NCI-H2196 (cell line): ENCODE measurements around the gene NKX1-1.
"Not testable (repeated sequence)": the region's sequence is repeated elsewhere in the genome, so short reads cannot be mapped to it uniquely, and the experiment has no call there.

ENCODE experiments used
- DNase-seq: peaks from one replicate; lab custom pipeline; 2025; ENCODE audit not compliant: unreplicated experiment; lab: John Stamatoyannopoulos, UW

Gene NKX1-1

DNA sequence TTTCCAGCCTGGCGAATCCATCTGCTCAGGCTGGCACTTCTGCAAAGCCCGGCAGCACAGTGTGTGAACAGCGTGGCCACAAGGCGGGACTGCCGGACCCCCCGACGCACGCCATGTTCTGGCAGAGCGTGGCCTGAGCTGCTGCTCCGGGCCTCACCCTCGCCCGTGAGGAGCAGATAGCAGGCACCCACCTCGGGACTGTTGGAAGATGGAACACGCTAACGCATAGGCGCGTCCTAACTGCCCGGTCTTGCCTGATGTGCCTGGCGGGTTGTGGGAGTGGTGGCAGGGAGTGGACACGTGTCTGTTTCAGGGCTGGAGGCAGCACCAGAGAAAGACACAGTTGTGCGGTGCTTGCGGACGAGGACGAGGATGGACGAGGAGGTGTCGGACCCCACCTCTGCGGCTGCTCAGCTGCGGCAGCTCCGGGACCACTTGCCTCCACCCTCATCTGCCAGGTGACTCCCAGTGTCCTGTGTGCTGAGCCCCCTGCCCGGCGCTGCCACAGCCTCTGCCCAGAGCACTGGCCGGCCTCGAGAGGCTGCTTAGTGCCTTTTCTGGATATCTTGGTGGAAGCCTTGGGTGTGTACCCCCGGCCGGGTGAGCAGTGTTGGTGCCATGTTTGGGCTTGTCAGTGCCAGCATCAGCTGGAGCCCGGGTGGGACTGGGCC is 31.1 kb downstream of the NKX1-1 start:
- no peak for DNase-seq

- no peak for DNase-seq
Observed at GRCh38 chr4:1374706-1375045, 31.6 kb downstream of the NKX1-1 start.

DNA sequence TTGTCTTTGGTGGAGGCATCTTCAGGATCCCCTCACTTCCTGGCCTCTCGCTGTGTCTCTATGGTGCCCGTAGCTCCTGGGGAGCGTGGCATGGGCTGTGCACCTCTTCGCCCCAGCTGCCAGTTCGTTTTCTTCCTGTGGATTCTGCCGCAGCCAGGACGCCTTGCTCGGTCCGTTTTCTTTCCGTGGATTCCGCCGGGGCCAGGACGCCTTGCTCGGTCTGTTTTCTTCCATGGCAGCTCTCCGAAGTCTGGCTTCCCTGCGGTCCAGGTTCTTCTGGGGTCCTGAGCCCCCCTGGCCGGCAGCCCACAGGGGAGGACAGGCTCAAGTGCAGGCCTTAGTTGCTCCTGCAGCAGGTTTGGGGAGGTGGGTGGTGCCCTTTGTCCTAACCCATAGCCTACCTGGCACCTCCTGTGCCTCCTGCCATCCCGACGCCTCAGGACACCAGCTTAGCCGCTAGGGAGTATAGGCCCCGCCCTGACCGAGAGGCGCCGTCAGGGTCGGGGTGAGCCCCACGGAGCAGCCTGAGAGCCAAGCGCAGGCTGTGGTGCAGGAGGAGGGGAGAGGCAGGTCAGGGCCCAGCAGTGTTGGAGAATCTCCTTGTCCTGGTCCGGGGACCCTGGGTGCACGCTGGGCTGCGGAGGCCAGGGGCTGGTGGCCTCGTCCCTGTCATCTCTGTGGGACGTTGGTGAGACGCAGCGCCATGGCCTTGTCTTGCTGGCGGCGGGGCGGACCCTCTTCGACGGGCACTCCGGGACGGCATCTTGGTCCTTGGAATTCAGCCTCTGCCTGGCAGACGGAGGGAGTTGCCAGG is 32.1 kb downstream of the NKX1-1 start:
- DNase-seq = no peak

DNA sequence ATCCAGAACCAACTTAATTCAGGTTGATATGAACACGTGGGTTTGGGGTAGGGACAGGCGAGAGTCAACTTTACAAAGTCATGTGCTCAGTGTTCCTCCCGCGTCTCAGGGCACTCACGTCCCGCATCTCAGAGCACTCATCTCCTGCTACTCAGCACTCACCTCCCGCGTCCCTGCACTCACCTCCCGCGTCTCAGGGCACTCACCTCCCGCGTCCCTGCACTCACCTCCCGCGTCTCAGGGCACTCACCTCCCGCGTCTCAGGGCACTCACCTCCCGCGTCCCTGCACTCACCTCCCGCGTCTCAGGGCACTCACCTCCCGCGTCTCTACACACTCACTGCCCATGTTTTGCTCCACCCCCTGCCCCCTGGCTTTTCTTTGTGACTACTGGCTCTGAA is 33.7 kb downstream of the NKX1-1 start:
- not testable (repeated sequence) for DNase-seq

GRCh38 chr4:1371176-1372165 is 34.8 kb downstream of the NKX1-1 start:
- no peak for DNase-seq

GRCh38 chr4:1370321-1371124 is 35.7 kb downstream of the NKX1-1 start:
- no peak for DNase-seq

DNA sequence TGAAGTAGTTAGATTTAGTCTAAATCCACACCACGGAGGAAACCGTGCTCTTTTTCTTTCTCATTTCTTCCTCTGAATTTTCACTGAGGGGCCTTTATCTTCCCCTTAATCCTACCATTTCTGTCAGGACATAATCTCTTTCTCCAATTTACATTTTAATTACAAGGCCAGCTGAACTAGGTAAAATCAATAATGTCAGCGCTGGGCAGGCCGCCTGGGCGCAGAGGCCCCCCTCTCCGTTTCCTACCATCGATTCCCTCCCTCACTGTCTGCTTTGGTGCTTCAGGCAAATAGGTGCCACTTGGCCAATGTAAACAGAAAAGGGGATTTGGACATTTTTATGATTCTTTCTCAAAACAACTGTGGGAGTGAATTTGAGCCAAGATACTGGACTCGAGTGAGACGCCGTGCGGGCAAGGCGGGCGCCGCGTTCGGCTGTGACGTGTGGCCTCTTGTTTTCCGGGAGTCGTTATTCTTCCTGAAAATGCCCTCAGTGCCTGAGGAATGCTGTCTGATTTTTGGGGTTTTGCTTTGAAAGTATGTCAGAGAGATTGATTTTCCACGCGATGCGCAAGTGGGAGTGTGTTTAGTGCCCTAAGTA is 36.7 kb downstream of the NKX1-1 start:
- no peak for DNase-seq

DNA sequence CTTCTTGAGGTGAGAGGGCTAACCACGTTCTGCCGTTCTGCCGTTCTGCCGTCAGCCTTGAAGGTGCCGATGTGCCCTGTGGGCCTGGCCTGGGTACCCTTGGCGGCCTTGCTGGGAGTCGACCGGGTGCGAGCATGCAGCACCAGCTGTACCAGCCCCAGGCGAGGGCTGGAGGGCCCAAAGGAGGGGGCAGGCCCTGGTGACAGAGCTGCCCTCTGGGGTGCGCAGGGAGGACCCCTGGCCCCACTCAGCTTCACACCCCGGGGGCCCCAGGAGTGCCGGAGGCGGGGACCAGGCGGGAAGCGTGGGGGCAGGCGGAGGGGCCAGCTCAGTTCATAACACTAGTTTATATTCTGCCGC is 37.2 kb downstream of the NKX1-1 start:
- DNase-seq = no peak

GRCh38 chr4:1368421-1369090 is 37.7 kb downstream of the NKX1-1 start:
- no peak for DNase-seq

GRCh38 chr4:1367936-1368289 is 38.3 kb downstream of the NKX1-1 start:
- no peak for DNase-seq

GRCh38 chr4:1367230-1367935 is 38.9 kb downstream of the NKX1-1 start:
- DNase-seq = no peak

DNA sequence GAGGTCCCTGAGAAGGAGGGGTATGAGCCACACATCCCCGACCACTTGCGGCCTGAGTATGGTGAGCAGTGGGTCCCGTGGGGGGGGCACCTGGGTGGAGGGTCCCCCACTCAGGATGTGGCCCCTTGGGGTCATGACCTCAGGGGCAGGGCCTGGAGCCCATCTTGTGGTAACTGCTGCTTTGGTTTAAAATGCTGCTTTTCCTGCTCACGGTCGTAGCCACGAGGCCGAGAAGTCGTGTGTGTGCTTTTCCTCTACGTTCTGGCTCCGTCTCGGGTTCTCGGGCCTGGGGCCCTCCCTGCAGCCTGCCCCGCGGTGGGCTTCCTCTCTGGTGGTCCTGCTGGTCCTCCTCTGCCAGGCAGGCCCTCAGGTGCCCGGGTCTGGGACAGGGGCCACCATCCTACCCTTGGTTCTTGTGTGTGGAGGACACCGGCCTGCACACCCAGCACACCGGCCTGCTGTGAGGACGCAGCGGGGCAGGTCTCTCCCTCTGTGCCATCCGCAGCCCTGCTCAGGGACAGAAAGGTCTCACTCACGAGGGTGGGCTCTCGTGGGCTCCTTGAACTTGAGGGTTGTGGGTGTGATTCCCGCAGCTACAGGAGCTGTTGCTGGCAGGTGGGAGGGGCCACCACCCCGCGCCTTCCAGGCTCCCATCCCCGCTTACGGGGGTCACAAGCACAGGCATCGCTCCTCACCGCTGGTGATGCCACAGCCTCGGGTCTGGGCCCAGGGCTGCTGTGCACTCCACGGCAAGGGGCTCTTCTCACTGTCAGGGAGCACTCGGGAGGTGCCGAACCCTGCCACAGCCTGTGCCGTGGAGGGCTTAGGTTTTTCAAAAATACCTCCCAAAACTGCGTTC is 39.6 kb downstream of the NKX1-1 start:
- DNase-seq = no peak

DNA sequence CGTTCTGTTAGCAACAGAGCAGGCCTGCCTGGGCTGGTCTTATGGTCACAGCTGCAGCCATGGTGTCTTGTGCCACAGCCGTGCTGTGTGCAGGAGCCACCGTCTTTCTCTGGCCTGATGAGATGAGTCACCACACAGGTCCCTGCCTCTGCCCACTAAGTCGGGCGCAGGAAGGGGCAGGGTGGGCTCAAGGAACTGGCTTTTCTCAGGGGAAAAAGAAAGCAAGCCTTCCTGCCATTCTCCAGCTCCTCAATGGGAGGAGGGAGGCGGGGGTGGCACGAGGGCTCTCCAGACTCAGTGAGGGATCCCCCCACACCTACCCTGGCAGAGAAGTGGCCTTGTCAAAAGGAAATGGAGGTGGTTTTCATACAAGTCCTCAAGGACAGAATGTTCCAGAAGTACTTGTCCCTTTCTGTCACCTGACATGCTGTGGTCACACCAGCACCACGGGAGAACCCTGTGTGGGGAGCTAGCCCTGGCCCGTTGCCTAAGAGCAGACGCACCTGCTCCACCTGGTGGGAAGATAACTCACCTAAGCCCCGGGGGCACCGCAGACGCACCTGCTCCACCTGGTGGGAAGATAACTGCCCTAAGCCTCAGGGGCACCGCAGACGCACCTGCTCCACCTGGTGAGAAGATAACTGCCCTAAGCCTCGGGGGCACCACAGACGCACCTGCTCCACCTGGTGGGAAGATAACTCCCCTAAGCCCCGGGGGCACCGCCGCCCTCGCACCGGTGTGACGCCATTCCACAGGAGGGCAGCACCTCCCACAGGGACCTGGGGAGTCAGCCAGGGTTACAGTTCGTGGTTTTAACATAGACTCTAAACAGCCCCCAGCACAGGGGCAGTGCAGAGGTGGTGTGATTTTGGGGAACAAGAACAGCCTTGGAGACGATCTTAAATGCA is 40.7 kb downstream of the NKX1-1 start:
- peak; percentile 67 for DNase-seq

DNA sequence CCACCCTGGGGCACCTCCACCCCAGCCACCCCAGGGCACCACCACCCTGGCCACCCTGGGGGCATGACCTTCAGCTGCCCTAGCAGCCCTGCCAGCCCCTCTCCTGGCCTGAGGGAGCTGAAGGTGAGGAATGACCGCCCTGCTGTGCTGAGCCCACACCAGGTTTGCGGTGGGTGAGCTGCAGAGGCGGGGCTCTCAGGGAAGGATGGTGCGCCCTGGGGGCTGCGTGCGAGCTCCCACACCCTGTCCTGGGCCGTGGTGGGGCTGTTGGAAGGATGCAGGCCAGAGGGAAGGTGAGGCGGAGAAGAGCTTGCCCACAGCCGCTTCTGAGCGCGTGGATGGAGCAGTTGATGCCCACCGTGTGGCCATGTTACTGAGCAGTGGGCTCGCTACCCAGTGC is 41.5 kb downstream of the NKX1-1 start:
- DNase-seq = no peak

DNA sequence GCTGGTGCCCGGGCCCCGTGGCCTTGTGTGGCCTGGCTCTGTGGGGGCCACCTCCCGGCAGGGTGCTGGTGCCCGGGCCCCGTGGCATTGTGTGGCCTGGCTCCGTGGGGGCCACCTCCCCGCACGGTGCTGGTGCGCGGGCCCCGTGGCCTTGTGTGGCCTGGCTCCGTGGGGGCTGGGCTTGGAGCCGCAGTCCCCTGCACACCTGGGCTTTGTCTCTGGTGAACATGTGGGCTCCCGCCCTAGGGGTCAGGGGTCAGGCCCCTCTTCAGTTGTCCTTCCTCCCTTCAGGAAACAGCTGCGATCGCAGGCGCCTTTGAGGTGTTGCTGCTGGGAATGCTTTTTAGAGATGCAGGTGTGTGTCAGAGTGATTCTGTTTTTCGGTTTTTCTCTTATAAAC is 42.0 kb downstream of the NKX1-1 start:
- DNase-seq = no peak

DNA sequence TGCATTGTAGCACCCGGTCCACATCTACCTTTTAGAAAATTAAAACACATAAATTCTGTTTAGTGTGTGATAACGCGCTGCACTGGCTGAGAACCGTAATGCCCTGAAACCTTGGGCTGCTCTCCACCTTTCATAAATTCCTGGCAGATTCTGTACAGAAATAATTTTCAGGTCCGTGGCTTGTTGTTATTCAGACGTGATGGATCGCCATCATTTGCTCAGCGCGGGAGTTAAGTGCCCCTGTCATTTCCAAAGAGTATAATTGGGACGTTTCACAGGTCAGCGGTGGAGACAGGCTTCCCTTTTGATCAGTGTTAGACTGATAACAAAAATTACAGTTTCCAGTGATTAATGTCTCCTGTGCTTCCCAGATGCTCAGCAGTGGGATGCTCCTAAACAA is 42.7 kb downstream of the NKX1-1 start:
- DNase-seq = no peak

DNA sequence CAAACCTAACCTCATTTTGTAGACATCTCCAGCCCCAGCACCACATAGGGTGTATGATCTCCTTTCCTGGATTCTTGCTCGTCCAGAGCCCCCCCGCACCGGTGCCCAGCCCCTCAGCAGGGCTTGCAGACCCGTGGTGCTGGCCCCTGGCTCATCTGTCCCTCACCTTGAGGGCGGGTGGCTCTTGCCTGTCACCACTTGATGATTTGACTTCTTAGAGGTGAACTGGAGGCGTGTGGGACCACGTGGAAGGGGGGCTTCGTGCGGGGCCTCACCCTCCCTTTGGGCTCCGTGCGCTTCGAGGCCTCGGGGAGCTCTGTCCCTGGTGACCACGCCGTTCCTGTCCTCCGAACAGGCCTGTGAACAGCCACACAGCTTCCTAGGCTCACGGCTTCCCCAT is 43.7 kb downstream of the NKX1-1 start:
- no peak for DNase-seq
